ENCODE results near the gene COPS7A.

The COPS7A gene

GRCh38 chr12:6771091-6771495, 47.2 kb downstream of the COPS7A start:
- DNase-seq, result no peak

- DNase-seq, result no peak
Measured at GRCh38 chr12:6771509-6772330, 47.9 kb downstream of the COPS7A start.

- DNase-seq, result peak; percentile 38
Measured at GRCh38 chr12:6772331-6772695, 48.5 kb downstream of the COPS7A start, which contains the start of gene LAG3. LAG3 (plus strand) TSS chr12:6772520; CDS start chr12:6772853, 333 bp downstream.

- no peak for DNase-seq
Measured at GRCh38 chr12:6772726-6773589, 49.1 kb downstream of the COPS7A start.

- DNase-seq, result no peak
Measured at GRCh38 chr12:6773590-6774351, 49.9 kb downstream of the COPS7A start.

- peak; percentile 72 for DNase-seq
Measured at GRCh38 chr12:6774499-6775062, 50.7 kb downstream of the COPS7A start.

GRCh38 chr12:6775185-6776174, 51.6 kb downstream of the COPS7A start:
- no peak for DNase-seq

- DNase-seq, result no peak
Measured at GRCh38 chr12:6777386-6777785, 53.5 kb downstream of the COPS7A start.

GRCh38 chr12:6778217-6778573, 54.3 kb downstream of the COPS7A start:
- no peak for DNase-seq

GRCh38 chr12:6778574-6779550, 55.0 kb downstream of the COPS7A start:
- DNase-seq, result peak; percentile 89

- no peak for DNase-seq
Measured at GRCh38 chr12:6779708-6780432, 56.0 kb downstream of the COPS7A start.

- DNase-seq, result no peak
Measured at GRCh38 chr12:6780573-6780972, 56.7 kb downstream of the COPS7A start.

Measured in CD4-positive, alpha-beta T cell treated with Interleukin-12 subunit alpha and Interleukin-12 subunit beta, for 1 hour (primary cell).